SK-N-SH (cell line): ENCODE data around the gene MAMDC2.

Experiments
- CTCF ChIP-seq: fragments of 200-600 bp; sonication (generic); IDR thresholded peaks from 2 replicates; pipeline ENCODE4 v1.6.1; 2017; ENCODE audit warnings: antibody characterized with exemption, mild to moderate bottlenecking, moderate library complexity
- FOXJ3 ChIP-seq: sonication (generic); formaldehyde crosslinking; IDR thresholded peaks from 2 replicates; pipeline ENCODE4 v1.5.1; 2020; ENCODE audit warnings: mild to moderate bottlenecking, missing genetic modification reagents
- GATA2 ChIP-seq: sonication (generic); formaldehyde crosslinking; IDR thresholded peaks from 2 replicates; pipeline ENCODE4 v1.5.0; 2020; ENCODE audit warnings: mild to moderate bottlenecking, missing genetic modification reagents
- JUND ChIP-seq: IDR thresholded peaks from 2 replicates; pipeline ENCODE4 v1.4.0; 2012
- PBX3 ChIP-seq: IDR thresholded peaks from 2 replicates; pipeline ENCODE4; 2012
- POLR2AphosphoS5 ChIP-seq: IDR thresholded peaks from 2 replicates; pipeline ENCODE4 v1.6.1; 2012; ENCODE audit warnings: low read depth, low read length
- RAD21 ChIP-seq: IDR thresholded peaks from 2 replicates; pipeline ENCODE4 v1.6.1; 2012; ENCODE audit warnings: mild to moderate bottlenecking, low read length
- TAF1 ChIP-seq: IDR thresholded peaks from 2 replicates; pipeline ENCODE4 v1.6.1; 2012; ENCODE audit warnings: low read depth, mild to moderate bottlenecking, low read length, moderate library complexity, borderline replicate concordance
- TEAD4 ChIP-seq: IDR thresholded peaks from 2 replicates; pipeline ENCODE4 v1.4.0; 2012; ENCODE audit warnings: mild to moderate bottlenecking, borderline replicate concordance; ENCODE audit not compliant: insufficient read depth

GRCh38 chr9:70169222-70169621, 125.6 kb downstream of the MAMDC2 start:
- TF ChIP-seq CTCF: no peak
- no peak for TF ChIP-seq JUND
- TF ChIP-seq TAF1: no peak
- TF ChIP-seq POLR2AphosphoS5: no peak
- no peak for TF ChIP-seq RAD21
- no peak for TF ChIP-seq PBX3
- TF ChIP-seq FOXJ3 (CRISPR knock-in tag): no peak
- TF ChIP-seq GATA2 (CRISPR knock-in tag): peak; percentile 77
- no peak for TF ChIP-seq TEAD4
